NOMO-1 treated with dmso at 0.1 percent for 144 hours (cell line): ENCODE measurements around the gene CERT1.

ENCODE experiments used
- DNase-seq: peaks from one replicate; lab custom pipeline; 2025; ENCODE audit not compliant: unreplicated experiment; lab: John Stamatoyannopoulos, UW

The CERT1 gene

GRCh38 chr5:75475364-75475763, 36.1 kb downstream of the CERT1 start:
- no peak for DNase-seq

- no peak for DNase-seq
Observed at GRCh38 chr5:75473463-75473862, 38.0 kb downstream of the CERT1 start.

DNA sequence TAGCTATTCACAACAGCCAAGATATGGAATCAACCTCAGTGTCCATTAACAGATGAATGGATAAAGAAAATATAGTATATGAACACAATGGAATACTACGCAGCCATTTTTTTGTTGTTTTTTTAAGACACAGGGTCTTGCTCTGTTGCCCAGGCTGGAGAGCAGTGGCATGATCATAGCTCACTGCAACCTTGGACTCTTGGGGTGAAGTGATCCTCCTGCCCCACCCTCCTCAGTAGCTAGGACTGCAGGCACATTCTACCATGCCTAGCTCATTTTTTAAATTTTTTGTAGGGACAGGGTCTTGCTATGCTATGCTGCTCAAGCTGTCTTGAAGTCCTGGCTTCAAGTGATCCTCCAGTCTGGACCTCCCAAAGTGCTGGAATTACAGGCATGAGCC, 38.5 kb downstream of the CERT1 start:
- no peak for DNase-seq

DNA sequence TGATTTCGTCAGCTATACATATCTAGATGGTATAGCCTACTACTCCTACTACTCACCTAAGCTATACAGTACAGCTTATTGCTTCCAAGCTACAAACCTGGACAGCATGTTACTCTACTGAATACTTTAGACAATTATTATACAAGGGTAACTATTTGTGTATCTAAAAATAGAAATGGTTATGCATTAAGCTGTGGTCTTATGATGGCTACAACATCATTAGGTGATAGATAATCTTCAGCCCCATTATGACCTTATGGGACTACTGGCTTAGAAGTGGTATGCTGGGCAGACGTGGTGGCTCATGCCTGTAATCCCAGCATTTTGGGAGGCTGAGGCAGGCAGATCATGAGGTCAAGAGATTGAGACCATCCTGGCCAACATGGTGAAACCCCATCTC, 40.2 kb downstream of the CERT1 start:
- no peak for DNase-seq

GRCh38 chr5:75469017-75469416, 42.4 kb downstream of the CERT1 start:
- no peak for DNase-seq

DNA sequence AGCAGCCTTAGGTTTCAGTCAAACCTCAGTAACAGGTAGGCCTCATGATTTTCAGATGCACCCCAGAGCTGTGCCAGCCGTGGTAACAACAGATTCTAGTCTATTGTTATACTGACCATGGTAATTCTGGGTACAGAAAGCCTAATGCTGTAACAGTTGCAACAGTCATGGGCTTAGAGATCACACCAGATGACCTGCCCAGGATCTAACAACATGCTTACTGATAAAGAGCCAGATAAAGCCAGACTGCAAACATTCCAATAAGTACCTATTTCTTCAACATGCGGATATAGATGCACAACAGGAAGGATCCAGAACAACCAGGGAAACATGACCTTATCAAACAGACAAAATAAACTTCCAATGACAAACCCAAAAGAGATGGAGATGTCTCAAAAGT, 42.8 kb downstream of the CERT1 start:
- DNase-seq, result no peak

DNA sequence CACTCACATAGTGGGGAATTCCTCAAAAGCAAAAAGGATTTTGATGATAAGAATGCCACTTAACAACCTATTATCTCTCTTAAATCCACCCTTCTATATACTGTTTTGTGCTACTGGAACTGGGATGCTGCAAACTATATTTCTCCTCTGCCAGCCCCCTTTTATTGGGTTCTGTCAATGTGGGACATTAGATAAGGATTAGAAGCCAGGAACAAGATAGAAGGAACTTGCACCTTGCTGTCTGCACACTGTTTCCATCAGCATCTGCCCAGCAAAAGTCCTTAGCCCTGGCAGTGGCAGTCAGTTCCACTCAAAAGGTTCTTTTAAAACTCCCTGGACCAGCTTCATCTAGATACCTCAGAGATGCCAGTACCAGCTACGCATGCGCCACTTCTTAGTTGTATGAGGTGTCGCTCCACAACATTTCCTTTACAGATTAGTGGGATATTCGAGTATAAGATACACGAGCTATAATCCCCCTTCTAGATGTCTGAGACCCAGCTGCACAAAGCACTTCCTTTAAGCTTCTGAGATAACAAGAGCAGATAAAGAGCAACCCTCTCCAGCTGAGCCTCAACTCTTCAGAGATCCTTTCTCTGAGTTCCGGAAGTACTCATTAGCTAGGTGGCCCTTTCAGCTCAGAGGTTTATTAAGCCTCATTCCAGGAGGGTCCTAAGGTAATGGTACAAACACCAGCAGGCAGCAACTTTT, 45.3 kb downstream of the CERT1 start:
- DNase-seq, result no peak

- no peak for DNase-seq
Observed at GRCh38 chr5:75465480-75465879, 45.9 kb downstream of the CERT1 start.

- DNase-seq, result no peak
Observed at GRCh38 chr5:75463726-75464125, 47.7 kb downstream of the CERT1 start.

GRCh38 chr5:75461679-75462078, 49.8 kb downstream of the CERT1 start:
- DNase-seq, result peak; percentile 26

- DNase-seq, result no peak
Observed at GRCh38 chr5:75460942-75461610, 50.4 kb downstream of the CERT1 start.

- no peak for DNase-seq
Observed at GRCh38 chr5:75460532-75460931, 50.9 kb downstream of the CERT1 start.

- DNase-seq, result no peak
Observed at GRCh38 chr5:75457691-75458090, 53.7 kb downstream of the CERT1 start.

DNA sequence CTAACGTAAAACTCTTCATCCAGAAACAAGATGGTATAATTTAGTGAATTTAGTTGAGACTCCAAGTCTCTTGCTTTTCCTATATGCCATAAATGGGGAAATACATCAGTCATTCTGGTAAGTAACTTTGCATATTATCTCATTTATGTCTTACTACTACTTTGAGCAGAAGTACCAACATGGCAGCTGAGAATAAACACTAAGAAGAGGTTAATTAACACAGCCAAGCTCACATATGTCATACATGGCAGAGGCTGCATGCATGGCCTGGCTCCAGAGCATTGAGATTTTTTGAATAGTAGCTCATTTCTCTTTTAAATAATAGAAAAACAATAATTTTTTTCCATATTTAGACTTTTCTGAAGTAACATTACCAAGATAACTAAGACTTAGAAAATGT, 54.3 kb downstream of the CERT1 start:
- DNase-seq, result no peak

DNA sequence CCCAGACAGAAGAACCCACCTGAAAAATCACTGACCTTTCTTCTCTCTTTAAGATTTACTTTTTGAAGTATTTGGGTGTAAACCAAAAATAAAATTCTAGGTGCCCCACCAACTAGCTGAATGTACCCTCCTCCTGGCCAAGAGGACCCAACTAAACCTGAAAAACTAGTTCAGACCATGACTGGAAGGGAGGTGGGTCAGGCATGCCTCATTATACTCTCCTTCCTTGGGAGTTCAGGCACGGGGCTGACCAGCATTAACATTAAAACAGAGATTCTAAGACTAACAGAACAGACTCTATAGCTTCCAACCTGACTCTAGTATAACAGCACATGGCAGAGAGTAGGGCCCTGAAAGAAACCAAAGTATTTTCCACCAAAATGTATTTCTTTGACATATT, 61.4 kb downstream of the CERT1 start:
- DNase-seq, result no peak

- DNase-seq, result no peak
Observed at GRCh38 chr5:75446068-75446467, 65.4 kb downstream of the CERT1 start.

DNA sequence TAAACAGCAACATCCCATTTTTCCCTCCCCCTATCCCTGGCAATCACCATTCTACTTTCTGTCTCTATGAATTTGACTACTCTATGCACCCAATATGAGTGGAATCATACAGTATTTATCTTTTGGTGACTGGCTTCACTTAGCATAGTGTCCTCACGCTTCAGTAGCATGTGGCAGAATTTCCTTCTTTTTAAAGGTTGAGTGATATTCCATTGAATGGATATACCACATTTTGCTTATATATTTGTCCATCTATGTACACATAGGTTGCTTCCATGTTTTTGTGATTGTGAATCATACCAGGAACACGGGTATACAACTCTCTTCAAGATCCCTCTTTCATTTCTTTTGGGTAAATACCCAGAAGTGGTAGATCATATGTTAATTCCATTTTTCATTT, 69.9 kb downstream of the CERT1 start:
- DNase-seq, result no peak

GRCh38 chr5:75439276-75439675, 72.2 kb downstream of the CERT1 start:
- DNase-seq, result peak; percentile 29

- no peak for DNase-seq
Observed at GRCh38 chr5:75438722-75439121, 72.7 kb downstream of the CERT1 start.

- no peak for DNase-seq
Observed at GRCh38 chr5:75435096-75435495, 76.3 kb downstream of the CERT1 start.

GRCh38 chr5:75433814-75434506, 77.5 kb downstream of the CERT1 start:
- no peak for DNase-seq

- no peak for DNase-seq
Observed at GRCh38 chr5:75414241-75414640, 97.2 kb downstream of the CERT1 start.
